HEK293 (cell line): Measurements from ENCODE around the gene EVI5.
A peak's percentile ranks its signal among the peaks of the same experiment; 100 is the strongest.

Experiments used
- CTCF ChIA-PET: fragments of 350-600 bp; formaldehyde crosslinking; extraction: SDS; loops from one replicate; lab custom pipeline; 2021; ENCODE audit warnings: antibody characterized with exemption; lab: Yijun Ruan, JAX
- POLR2A ChIA-PET: fragments of 300-600 bp; formaldehyde crosslinking; extraction: SDS; loops from one replicate; lab custom pipeline; 2020; ENCODE audit warnings: antibody characterized with exemption, inconsistent platforms; lab: Yijun Ruan, JAX
- H3K27ac ChIP-seq: fragments of 200-500 bp; sonication (Bioruptor generic); 2 replicates; pipeline ENCODE4 v1.5.1; 2014; ENCODE audit warnings: low read depth, low read length, control low read depth, inconsistent platforms; ENCODE audit errors: extremely low read depth
- H3K36me3 ChIP-seq, 2 experiments: fragments of 200-500 bp in 1 of 2; sonication (Bioruptor generic) in 1 of 2; 1 replicate in 1 of 2; 2 replicates in 1 of 2; pipeline ENCODE4 v1.5.1; 2014 to 2017; ENCODE audit warnings: inconsistent platforms in 2 of 2, low read length in 2 of 2; ENCODE audit not compliant: control insufficient read depth in 2 of 2, insufficient read depth in 1 of 2
- H3K4me1 ChIP-seq: fragments of 200-500 bp; sonication (Bioruptor generic); 2 replicates; pipeline ENCODE4 v1.5.1; 2014; ENCODE audit warnings: mild to moderate bottlenecking, low read length, inconsistent platforms; ENCODE audit not compliant: control insufficient read depth, insufficient read depth
- H3K4me3 ChIP-seq: 2 replicates; pipeline ENCODE4 v1.5.1; 2011; ENCODE audit warnings: low read depth, mild to moderate bottlenecking, control low read depth, low read length, moderate library complexity
- H3K9me3 ChIP-seq: fragments of 200-500 bp; sonication (Bioruptor generic); 2 replicates; pipeline ENCODE4 v1.5.1; 2014; ENCODE audit warnings: low read depth, low read length, inconsistent platforms; ENCODE audit not compliant: control insufficient read depth, insufficient read depth
- BCL11A ChIP-seq: fragments of 450-650 bp; formaldehyde crosslinking; IDR thresholded peaks from 2 replicates; pipeline ENCODE4 v1.5.1; 2016; ENCODE audit warnings: low read depth, missing biosample characterization, missing genetic modification characterization
- CTCF ChIP-seq: fragments of 450-650 bp; formaldehyde crosslinking; IDR thresholded peaks from 2 replicates; pipeline ENCODE4 v1.5.1; 2016; ENCODE audit warnings: missing biosample characterization, missing genetic modification characterization
- ELK4 ChIP-seq: IDR thresholded peaks from 2 replicates; pipeline ENCODE4 v1.6.1; 2011; ENCODE audit warnings: mild to moderate bottlenecking, low read depth, low read length, borderline replicate concordance
- GFI1B ChIP-seq: fragments of 450-650 bp; formaldehyde crosslinking; IDR thresholded peaks from 2 replicates; pipeline ENCODE4 v1.5.1; 2016; ENCODE audit warnings: missing biosample characterization, missing genetic modification characterization
- GLI2 ChIP-seq: fragments of 450-650 bp; formaldehyde crosslinking; IDR thresholded peaks from 2 replicates; pipeline ENCODE4; 2017; ENCODE audit warnings: missing biosample characterization, missing genetic modification characterization, low read depth, borderline replicate concordance
- GLIS2 ChIP-seq: fragments of 450-650 bp; formaldehyde crosslinking; IDR thresholded peaks from 2 replicates; pipeline ENCODE4 v1.5.1; 2016; ENCODE audit warnings: missing biosample characterization, missing genetic modification characterization
- IKZF3 ChIP-seq: fragments of 450-650 bp; IDR thresholded peaks from 2 replicates; pipeline ENCODE4 v1.5.0; 2018; ENCODE audit warnings: missing biosample characterization, mild to moderate bottlenecking, missing genetic modification characterization, moderate library complexity
- INSM2 ChIP-seq: fragments of 450-650 bp; formaldehyde crosslinking; IDR thresholded peaks from 2 replicates; pipeline ENCODE4 v1.5.1; 2016; ENCODE audit warnings: missing biosample characterization, missing genetic modification characterization
- KLF1 ChIP-seq: fragments of 450-650 bp; formaldehyde crosslinking; IDR thresholded peaks from 2 replicates; pipeline ENCODE4 v1.5.1; 2016; ENCODE audit warnings: missing biosample characterization, missing genetic modification characterization
- KLF16 ChIP-seq: fragments of 450-650 bp; formaldehyde crosslinking; IDR thresholded peaks from 2 replicates; pipeline ENCODE4 v1.5.1; 2017; ENCODE audit warnings: missing biosample characterization, missing genetic modification characterization
- KLF8 ChIP-seq: fragments of 450-650 bp; formaldehyde crosslinking; IDR thresholded peaks from 2 replicates; pipeline ENCODE4 v1.5.1; 2016; ENCODE audit warnings: missing biosample characterization, missing genetic modification characterization
- KLF9 ChIP-seq: fragments of 450-650 bp; formaldehyde crosslinking; IDR thresholded peaks from 2 replicates; pipeline ENCODE4 v1.5.1; 2016; ENCODE audit warnings: missing biosample characterization, missing genetic modification characterization, low read depth
- MZF1 ChIP-seq: fragments of 450-650 bp; formaldehyde crosslinking; IDR thresholded peaks from 2 replicates; pipeline ENCODE4 v1.5.1; 2017; ENCODE audit warnings: missing biosample characterization, missing genetic modification characterization, borderline replicate concordance
- OSR2 ChIP-seq: fragments of 450-650 bp; formaldehyde crosslinking; IDR thresholded peaks from 2 replicates; pipeline ENCODE4 v1.5.1; 2016; ENCODE audit warnings: missing biosample characterization, missing genetic modification characterization
- SP2 ChIP-seq: fragments of 450-650 bp; formaldehyde crosslinking; IDR thresholded peaks from 2 replicates; pipeline ENCODE4 v1.5.1; 2016; ENCODE audit warnings: missing biosample characterization, missing genetic modification characterization
- SP3 ChIP-seq: fragments of 450-650 bp; formaldehyde crosslinking; IDR thresholded peaks from 2 replicates; pipeline ENCODE4 v1.5.1; 2016; ENCODE audit warnings: missing biosample characterization, missing genetic modification characterization
- YY1 ChIP-seq: fragments of 450-650 bp; formaldehyde crosslinking; IDR thresholded peaks from 2 replicates; pipeline ENCODE4 v1.5.1; 2018; ENCODE audit warnings: missing biosample characterization, missing genetic modification characterization
- ZFP69B ChIP-seq: fragments of 450-650 bp; formaldehyde crosslinking; IDR thresholded peaks from 2 replicates; pipeline ENCODE4 v1.5.1; 2016; ENCODE audit warnings: missing biosample characterization, missing genetic modification characterization
- ZNF157 ChIP-seq: fragments of 450-650 bp; formaldehyde crosslinking; IDR thresholded peaks from 2 replicates; pipeline ENCODE4 v1.5.1; 2016; ENCODE audit warnings: missing biosample characterization, missing genetic modification characterization
- ZNF18 ChIP-seq: fragments of 450-650 bp; formaldehyde crosslinking; IDR thresholded peaks from 2 replicates; pipeline ENCODE4 v1.5.1; 2016; ENCODE audit warnings: missing biosample characterization, missing genetic modification characterization
- ZNF211 ChIP-seq: fragments of 450-650 bp; formaldehyde crosslinking; IDR thresholded peaks from 2 replicates; pipeline ENCODE4 v1.5.1; 2016; ENCODE audit warnings: low read depth, missing biosample characterization, missing genetic modification characterization
- ZNF23 ChIP-seq: fragments of 450-650 bp; formaldehyde crosslinking; IDR thresholded peaks from 2 replicates; pipeline ENCODE4 v1.5.1; 2016; ENCODE audit warnings: missing biosample characterization, missing genetic modification characterization, borderline replicate concordance
- ZNF544 ChIP-seq: fragments of 450-650 bp; formaldehyde crosslinking; IDR thresholded peaks from 2 replicates; pipeline ENCODE4 v1.5.0; 2017; ENCODE audit warnings: missing biosample characterization, missing genetic modification characterization
- ZNF658 ChIP-seq: fragments of 450-650 bp; formaldehyde crosslinking; IDR thresholded peaks from 2 replicates; pipeline ENCODE4; 2016; ENCODE audit warnings: missing biosample characterization, missing genetic modification characterization
- ZNF830 ChIP-seq: fragments of 450-650 bp; IDR thresholded peaks from 2 replicates; pipeline ENCODE4 v1.5.0; 2018; ENCODE audit warnings: missing biosample characterization, missing genetic modification characterization, low read depth, mild to moderate bottlenecking, moderate library complexity

The EVI5 gene

GRCh38 chr1:92485381-92486250, 299.3 kb downstream of the EVI5 start (continued):
- TF ChIP-seq ZNF211 (tag by site-specific recombination) (no peak), ZNF544 (tag by site-specific recombination) (no peak), ZFP69B (tag by site-specific recombination) (no peak), ZNF658 (tag by site-specific recombination) (no peak), ZNF18 (tag by site-specific recombination) (0 out of 2 replicates have a peak, but pooled peaks have one; percentile 39), YY1 (tag by site-specific recombination) (no peak), BCL11A (tag by site-specific recombination) (0 out of 2 replicates have a peak, but pooled peaks have one; percentile 12), ZNF23 (tag by site-specific recombination) (no peak), ELK4 (no peak), ZNF157 (no peak; the same call in 1 of the 2 replicates), SP2 (tag by site-specific recombination) (peak; percentile 49), ZNF830 (tag by site-specific recombination) (no peak), KLF8 (tag by site-specific recombination) (peak; percentile 87; the same call in 1 of the 2 replicates), KLF1 (tag by site-specific recombination) (peak; percentile 74; the same call in 1 of the 2 replicates), KLF16 (tag by site-specific recombination) (peak; percentile 91), INSM2 (tag by site-specific recombination) (no peak; the same call in 1 of the 2 replicates)

- no peaks in the 10 kb centered on the region for H3K9me3 ChIP-seq
- peak overlapping the region; percentile 69 for H3K4me3 ChIP-seq
- no peaks in the 10 kb centered on the region; the same call in none of the 2 replicates for H3K4me1 ChIP-seq
- CTCF ChIA-PET, result interaction anchor here (0.5 to 0.8 kb wide), 5 partner anchors 41 to 808 kb away, joined by 3 to 5 read pairs (median 3); no protein-coding TSS in a partner anchor
- H3K36me3 ChIP-seq, result peaks cover 0 to 10% of the 10 kb centered on the region in 2 experiments; a peak in 2 of 3 replicates
- H3K27ac ChIP-seq, result peak overlapping the region; percentile 69; the same call in 1 of the 2 replicates
- POLR2A ChIA-PET, result interaction anchor here (1.2 to 1.7 kb wide), 3 partner anchors 10 to 186 kb away, joined by 3 to 5 read pairs (median 4); partner anchors contain the start of genes GLMN and RPAP2
- TF ChIP-seq KLF9 (tag by site-specific recombination), result peak; percentile 83
- 0 out of 2 replicates have a peak, but pooled peaks have one; percentile 5 for TF ChIP-seq GLIS2 (tag by site-specific recombination)
- no peak for TF ChIP-seq GLI2 (tag by site-specific recombination)
- no peak for TF ChIP-seq MZF1 (tag by site-specific recombination)
- no peak; the same call in 1 of the 2 replicates for TF ChIP-seq SP3 (tag by site-specific recombination)
- TF ChIP-seq IKZF3 (tag by site-specific recombination), result peak; percentile 6; the same call in 1 of the 2 replicates
- peak; percentile 23 for TF ChIP-seq CTCF
- TF ChIP-seq KLF16 (tag by site-specific recombination), result 0 out of 2 replicates have a peak, but pooled peaks have one; percentile 5
- TF ChIP-seq OSR2 (tag by site-specific recombination), result no peak
- no peak for TF ChIP-seq GFI1B (tag by site-specific recombination)
- TF ChIP-seq ZNF658 (tag by site-specific recombination), result no peak
Observed at GRCh38 chr1:92484472-92485380, 300.2 kb downstream of the EVI5 start.
